Measurements from ENCODE around the gene GPR141. TPM values are rescaled to one million over a fixed set of nuclear protein-coding genes. Genes with fewer than 3 reads are reported as not detected.

The GPR141 gene
- total and polyA plus RNA-seq, 2 of the 13 experiments (the other 11 are each of a cell fraction or from before 2014, with no cell fraction given), result not detected

DNA sequence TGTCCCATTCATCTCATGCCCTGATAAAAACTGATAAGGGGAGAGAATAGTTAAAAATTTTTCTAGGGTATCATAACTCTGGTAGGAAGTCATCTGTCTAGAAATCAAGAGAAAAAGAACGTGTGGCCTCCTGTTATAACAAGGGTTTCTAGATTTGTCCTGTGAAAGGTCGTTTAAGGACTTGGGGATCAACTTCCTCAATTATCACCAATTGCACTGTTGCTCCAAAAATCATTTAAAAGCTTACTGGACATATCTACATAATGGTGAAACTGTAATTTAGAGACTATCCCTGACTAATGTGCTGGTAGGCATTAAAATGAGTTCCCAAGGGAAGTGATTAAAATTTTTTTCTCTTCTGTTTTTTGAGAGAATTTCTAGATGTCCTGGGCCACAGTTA is 58.2 kb downstream of the GPR141 start:
- POLR2A ChIA-PET, result no interaction called here
- CTCF ChIA-PET (ENCODE audit: low intra/inter-chr PET ratio, low total read pairs), result no interaction called here
- 2% methylated on average over 2 of the region's 2 CpGs for WGBS (ENCODE audit: low lambda C conversion rate)

More for the DNA sequence above, 58.2 kb downstream of the GPR141 start:
- Histone ChIP-seq H3K9ac (ENCODE audit: insufficient read depth, low read depth, low read length) (no peak overlapping the region), H3K79me2 (ENCODE audit: insufficient read depth, low read length) (no peaks in the 10 kb centered on the region), H3K4me3 (replicated peaks in 1 of 3; ENCODE audit: insufficient read depth in 1 of 3, low read depth in 2 of 3, low read length in 3 of 3) (no peak overlapping the region), H3K27ac (ENCODE audit: extremely low read length, insufficient read depth, low read length) (no peak overlapping the region), H4K20me1 (ENCODE audit: insufficient read depth, low read length) (no peaks in the 10 kb centered on the region), H2AFZ (ENCODE audit: low read length) (no peak overlapping the region), H3K36me3 (replicated peaks in 1 of 2; ENCODE audit: control insufficient read depth in 1 of 2, insufficient read depth in 2 of 2, low read length in 2 of 2) (no peaks in the 10 kb centered on the region), H3K27me3 (ENCODE audit: control insufficient read depth in 1 of 2, insufficient read depth in 2 of 2, low read length in 2 of 2) (no peaks in the 10 kb centered on the region; a peak in 1 of 5 replicates), H3K4me1 (ENCODE audit: insufficient read depth, low read length) (no peaks in the 10 kb centered on the region), H3K9me3 (ENCODE audit: low read length) (no peaks in the 10 kb centered on the region), H3K4me2 (ENCODE audit: low read depth, low read length) (no peak overlapping the region)
- FAIRE-seq (no peak), DNase-seq (ENCODE audit: low spot score) (no peak), ATAC-seq (no peak)
- intact Hi-C loops (cut with micrococcal nuclease; ENCODE audit: unreplicated experiment), result no loop called here
- in situ Hi-C loops (cut with HindIII; ENCODE audit: extremely low pct_ligation_motif_present, low pct_unique_long_range_greater_than_20kb), result no loop called here
- BruUV-seq (replicated peaks), result no TSS peak
- no peak for TF ChIP-seq ZNF281 (CRISPR knock-in tag; IDR thresholded peaks at IDR 0.05; ENCODE audit: borderline replicate concordance)
- no peak for TF ChIP-seq ZFP62 (CRISPR knock-in tag; IDR thresholded peaks at IDR 0.05)
- TF ChIP-seq HHEX (CRISPR knock-in tag; IDR thresholded peaks at IDR 0.05), result no peak
- TF ChIP-seq JARID2 (CRISPR knock-in tag; IDR thresholded peaks at IDR 0.05; ENCODE audit: insufficient replicate concordance), result no peak
- TF ChIP-seq ZNF772 (CRISPR knock-in tag; IDR thresholded peaks at IDR 0.05), result no peak
- TF ChIP-seq RCOR2 (CRISPR knock-in tag; IDR thresholded peaks at IDR 0.05), result no peak
- TF ChIP-seq, protein P1, sequence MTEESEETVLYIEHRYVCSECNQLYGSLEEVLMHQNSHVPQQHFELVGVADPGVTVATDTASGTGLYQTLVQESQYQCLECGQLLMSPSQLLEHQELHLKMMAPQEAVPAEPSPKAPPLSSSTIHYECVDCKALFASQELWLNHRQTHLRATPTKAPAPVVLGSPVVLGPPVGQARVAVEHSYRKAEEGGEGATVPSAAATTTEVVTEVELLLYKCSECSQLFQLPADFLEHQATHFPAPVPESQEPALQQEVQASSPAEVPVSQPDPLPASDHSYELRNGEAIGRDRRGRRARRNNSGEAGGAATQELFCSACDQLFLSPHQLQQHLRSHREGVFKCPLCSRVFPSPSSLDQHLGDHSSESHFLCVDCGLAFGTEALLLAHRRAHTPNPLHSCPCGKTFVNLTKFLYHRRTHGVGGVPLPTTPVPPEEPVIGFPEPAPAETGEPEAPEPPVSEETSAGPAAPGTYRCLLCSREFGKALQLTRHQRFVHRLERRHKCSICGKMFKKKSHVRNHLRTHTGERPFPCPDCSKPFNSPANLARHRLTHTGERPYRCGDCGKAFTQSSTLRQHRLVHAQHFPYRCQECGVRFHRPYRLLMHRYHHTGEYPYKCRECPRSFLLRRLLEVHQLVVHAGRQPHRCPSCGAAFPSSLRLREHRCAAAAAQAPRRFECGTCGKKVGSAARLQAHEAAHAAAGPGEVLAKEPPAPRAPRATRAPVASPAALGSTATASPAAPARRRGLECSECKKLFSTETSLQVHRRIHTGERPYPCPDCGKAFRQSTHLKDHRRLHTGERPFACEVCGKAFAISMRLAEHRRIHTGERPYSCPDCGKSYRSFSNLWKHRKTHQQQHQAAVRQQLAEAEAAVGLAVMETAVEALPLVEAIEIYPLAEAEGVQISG (CRISPR knock-in tag; IDR thresholded peaks at IDR 0.05), result no peak
- no peak for TF ChIP-seq FOSL1 (CRISPR knock-in tag; IDR thresholded peaks at IDR 0.05; ENCODE audit: borderline replicate concordance)
- TF ChIP-seq ZNF30 (CRISPR knock-in tag; IDR thresholded peaks at IDR 0.05), result no peak
- TF ChIP-seq ZNF33A (CRISPR knock-in tag; IDR thresholded peaks at IDR 0.05; ENCODE audit: borderline replicate concordance), result no peak
- TF ChIP-seq ZNF557 (CRISPR knock-in tag; IDR thresholded peaks at IDR 0.05), result no peak
- TF ChIP-seq ZNF468 (CRISPR knock-in tag; IDR thresholded peaks at IDR 0.05), result no peak
- TF ChIP-seq SP4 (CRISPR knock-in tag; IDR thresholded peaks at IDR 0.05), result no peak
- TF ChIP-seq RBFOX2 (IDR thresholded peaks at IDR 0.05; ENCODE audit: low read depth, low read length), result no peak
- TF ChIP-seq KLF15 (CRISPR knock-in tag; IDR thresholded peaks at IDR 0.05; ENCODE audit: borderline replicate concordance), result no peak
- TF ChIP-seq CBX2 (IDR thresholded peaks at IDR 0.05; ENCODE audit: low read depth, low read length), result no peak
- TF ChIP-seq CBX2 (CRISPR knock-in tag; IDR thresholded peaks at IDR 0.05; ENCODE audit: low read depth), result no peak
